ENCODE results near the gene MUC21.

- TF ChIP-seq, protein P1, sequence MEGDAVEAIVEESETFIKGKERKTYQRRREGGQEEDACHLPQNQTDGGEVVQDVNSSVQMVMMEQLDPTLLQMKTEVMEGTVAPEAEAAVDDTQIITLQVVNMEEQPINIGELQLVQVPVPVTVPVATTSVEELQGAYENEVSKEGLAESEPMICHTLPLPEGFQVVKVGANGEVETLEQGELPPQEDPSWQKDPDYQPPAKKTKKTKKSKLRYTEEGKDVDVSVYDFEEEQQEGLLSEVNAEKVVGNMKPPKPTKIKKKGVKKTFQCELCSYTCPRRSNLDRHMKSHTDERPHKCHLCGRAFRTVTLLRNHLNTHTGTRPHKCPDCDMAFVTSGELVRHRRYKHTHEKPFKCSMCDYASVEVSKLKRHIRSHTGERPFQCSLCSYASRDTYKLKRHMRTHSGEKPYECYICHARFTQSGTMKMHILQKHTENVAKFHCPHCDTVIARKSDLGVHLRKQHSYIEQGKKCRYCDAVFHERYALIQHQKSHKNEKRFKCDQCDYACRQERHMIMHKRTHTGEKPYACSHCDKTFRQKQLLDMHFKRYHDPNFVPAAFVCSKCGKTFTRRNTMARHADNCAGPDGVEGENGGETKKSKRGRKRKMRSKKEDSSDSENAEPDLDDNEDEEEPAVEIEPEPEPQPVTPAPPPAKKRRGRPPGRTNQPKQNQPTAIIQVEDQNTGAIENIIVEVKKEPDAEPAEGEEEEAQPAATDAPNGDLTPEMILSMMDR (IDR thresholded peaks at IDR 0.05; ENCODE audit: low read length) = no peak
- TF ChIP-seq EZH2 (IDR thresholded peaks at IDR 0.05; ENCODE audit: borderline replicate concordance, low read length) = no peak
Measured at GRCh38 chr6:31008165-31008564, 24.6 kb downstream of the MUC21 start.

Measured in OCI-LY1 (cell line).